Measurements from ENCODE around the gene PISD.

The PISD gene

DNA sequence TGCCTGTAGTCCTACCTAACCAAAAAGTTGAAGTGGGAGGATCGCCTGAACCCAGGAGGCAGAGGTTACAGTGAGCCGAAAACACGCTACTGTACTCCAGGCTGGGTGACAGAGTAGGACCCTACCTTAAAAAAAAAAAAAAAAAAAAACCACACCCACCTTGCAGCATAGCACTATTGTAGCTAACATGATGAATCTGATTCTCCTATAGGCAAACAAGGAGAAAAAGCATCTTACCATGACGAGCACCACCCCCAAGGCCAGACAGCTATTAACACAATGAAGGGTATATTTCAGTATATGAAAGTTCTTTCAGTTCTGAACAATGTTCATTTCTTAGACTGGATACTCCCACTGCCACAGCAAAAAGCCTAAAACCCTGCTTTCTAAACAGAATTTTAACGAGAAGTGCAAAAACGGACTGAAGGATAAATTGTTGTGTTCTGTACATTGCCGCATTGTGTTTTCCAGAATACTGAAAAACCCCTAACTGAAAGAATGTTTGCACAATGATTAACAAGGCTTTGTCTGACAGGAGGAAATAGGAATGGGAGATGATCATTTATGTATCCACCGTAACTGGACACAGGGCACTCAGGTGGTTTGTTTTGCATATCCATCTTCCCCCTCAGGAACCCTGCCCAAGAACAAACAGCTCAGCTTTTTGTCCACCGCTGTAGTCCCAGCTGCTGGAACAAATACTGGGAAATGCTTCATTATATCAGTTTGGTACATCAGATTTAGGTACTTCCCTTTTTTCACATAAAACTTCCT, 8.9 kb downstream of the PISD start:
- DNase-seq (ENCODE audit: low read depth), result no peak

DNA sequence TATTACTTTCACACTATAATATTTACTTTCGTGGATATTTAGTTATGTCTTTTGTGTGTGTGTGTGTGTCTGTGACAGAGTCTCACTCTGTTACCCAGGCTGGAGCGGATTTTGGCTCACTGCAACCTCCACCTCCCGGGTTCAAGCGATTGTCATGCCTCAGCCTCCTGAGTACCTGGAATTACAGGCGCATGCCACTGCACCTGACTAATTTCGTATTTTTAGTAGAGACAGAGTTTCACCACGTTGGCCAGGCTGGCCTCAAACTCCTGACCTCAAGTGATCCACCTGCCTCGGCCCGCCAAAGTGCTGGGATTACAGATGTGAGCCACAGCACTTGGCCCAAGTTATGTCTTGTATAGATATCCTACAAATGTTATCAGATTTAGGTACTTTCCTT, 9.9 kb downstream of the PISD start:
- no peak for DNase-seq (ENCODE audit: low read depth)

DNA sequence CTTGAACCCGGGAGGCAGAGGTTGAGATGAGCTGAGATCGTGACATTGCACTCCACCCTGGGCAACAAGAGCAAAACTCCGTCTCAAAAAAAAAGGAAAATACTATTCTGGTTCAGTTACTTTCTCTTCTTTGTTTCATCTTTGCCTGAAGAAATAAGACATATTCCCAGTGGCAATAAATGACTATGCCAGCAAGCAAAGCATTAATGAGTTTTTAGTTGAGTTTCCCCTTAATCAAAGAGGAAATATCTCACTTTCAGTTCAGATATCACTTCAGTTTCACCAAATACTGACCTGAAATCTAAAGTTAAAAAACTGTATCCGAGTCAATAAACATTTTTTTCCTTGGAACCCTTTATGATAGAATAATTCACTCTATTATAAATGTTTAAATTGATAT, 10.4 kb downstream of the PISD start:
- no peak for DNase-seq (ENCODE audit: low read depth)

GRCh38 chr22:31650391-31650790, 11.6 kb downstream of the PISD start:
- DNase-seq (ENCODE audit: low read depth), result no peak

- no peak for DNase-seq (ENCODE audit: low read depth)
These were observed 14.3 kb downstream of the PISD start for GRCh38 chr22:31647523-31648320.

DNA sequence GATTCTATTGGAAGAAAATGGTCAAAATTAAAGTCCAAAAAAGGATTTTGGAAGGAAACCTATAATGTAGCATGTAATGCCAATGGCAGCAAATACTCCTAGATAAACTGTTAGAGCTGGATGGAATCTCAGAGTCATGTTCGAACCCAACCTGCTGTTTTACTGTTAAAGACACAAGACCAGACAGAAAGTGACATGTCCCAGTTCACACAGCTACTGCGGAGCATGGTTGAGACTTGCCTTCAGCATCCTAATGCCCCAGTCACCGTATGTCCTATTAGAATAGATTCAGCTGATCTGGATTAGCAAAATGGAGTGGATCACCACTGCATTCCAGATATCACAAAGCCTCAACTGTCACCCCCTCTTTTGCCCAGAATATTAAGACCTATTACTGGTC, 14.9 kb downstream of the PISD start:
- no peak for DNase-seq (ENCODE audit: low read depth)

DNA sequence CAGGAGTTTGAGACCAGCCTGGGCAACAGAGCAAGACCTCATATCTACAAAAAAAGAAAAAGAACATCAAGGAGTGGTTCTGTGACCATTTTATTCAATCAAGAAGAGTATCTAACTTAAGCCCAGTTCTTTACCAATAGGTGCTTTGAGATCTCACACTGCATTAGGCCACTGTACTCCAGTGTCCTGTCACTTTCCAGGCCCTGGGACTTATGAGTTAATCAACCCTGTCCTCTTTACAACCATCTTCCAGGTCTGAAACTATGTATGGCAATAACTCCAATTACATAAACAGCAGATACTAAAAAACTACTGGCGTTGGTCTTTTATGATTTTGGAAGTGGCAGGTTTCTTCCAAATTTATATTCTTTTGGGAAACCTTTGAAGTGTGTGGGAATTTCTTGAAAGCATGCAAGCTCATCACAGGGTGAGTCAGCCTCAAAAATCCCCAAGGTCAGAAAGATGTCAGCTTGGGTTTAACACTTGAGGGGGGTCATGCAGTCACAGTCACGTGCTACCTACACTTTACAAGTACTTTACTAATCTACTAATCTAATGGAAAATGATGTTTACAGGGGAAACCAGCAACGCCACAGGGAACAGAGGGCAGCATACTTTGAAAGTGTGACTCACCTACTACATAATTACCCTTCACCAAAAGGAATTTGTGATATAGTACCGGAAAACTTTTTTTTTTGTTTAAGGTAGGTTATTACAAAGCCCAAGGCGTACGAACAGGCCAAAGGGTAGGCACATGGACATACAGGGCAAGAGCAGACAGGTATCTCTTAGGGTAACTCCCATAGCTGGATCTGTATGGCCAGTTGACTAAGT, 15.6 kb downstream of the PISD start:
- no peak for DNase-seq (ENCODE audit: low read depth)

DNA sequence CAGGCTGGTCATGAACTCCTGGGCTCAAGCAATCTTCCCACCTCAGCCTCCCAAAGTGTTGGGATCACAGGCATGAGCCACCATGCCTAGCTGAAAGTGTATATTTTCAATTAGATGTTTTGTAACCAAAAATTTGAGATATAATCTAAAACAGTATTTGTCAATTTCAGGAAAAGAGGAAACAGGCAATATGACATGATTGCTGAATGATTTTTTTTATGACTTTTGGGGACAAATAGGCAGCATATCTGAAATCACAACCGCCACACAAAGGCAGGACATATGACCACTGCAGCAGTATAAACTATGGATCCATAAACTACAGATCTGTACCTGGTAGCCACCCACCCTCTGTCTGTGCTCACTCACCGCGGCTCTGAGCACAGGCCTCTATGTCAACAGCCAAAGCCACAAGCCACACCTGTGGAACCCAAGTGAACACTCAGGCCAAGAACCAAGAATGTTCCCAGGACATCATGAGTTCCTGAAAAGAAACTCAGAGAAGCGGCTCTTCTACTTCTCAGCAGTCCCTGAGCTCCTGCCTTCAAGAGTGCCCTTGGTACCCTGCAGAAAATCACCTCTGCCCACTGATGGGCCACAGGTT, 22.5 kb downstream of the PISD start:
- no peak for DNase-seq (ENCODE audit: low read depth)

DNA sequence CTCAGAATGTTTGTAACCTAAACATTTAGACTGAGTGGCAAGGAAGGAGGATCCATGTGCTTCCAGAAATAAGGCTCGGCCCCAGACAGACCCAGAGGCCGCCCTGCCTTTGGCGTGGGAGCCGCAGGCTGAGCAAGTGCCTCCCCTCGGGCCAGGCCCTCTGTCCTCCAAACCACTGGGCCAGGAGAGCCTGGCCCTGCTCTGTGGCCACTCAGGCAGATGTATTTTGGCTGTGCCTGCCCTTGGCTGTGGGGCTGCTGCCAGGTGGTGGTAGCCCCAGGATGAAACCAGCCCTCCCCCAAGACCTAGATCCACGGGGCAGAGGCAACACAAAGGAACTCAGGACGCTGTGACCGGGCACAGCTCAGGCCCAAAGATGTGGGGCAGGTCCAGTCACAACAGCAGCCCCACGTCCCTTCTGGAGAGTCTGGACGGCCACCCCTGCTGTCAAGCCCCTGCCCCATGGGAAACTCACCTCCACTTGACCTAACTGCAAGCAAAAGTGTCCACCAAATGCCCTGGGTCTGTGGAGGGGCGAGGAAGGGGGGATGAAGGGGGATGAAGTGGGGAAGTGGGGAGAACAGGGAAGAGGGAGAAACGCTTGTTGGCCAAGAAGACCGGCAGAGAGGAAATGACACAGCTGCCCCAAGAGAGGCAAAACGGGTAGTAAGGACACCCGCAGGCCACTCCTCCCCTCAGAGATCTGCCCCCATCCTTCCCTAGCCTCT, 24.0 kb downstream of the PISD start:
- DNase-seq (ENCODE audit: low read depth), result no peak

DNA sequence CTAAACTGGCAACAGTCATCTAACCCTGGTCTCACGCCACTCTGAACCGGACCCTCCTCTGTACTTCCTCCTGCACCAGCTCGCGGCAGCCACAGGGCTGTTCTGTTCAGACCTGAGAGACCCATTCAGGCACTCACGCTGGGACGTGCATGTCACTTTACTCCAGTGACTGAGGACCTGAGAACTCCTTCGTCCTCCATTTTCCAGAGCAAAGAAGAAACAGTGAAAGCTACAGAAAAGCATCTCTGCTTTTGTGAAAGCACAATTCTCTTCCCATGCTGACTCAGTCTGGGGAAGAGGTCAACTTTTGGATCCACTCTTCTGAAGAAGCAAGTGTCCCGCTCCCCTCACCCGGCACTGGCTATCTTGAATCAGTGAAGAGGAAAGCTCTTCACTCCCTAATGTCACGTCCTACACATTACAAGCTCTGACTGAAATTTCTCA, 24.5 kb downstream of the PISD start:
- DNase-seq (ENCODE audit: low read depth), result no peak

DNA sequence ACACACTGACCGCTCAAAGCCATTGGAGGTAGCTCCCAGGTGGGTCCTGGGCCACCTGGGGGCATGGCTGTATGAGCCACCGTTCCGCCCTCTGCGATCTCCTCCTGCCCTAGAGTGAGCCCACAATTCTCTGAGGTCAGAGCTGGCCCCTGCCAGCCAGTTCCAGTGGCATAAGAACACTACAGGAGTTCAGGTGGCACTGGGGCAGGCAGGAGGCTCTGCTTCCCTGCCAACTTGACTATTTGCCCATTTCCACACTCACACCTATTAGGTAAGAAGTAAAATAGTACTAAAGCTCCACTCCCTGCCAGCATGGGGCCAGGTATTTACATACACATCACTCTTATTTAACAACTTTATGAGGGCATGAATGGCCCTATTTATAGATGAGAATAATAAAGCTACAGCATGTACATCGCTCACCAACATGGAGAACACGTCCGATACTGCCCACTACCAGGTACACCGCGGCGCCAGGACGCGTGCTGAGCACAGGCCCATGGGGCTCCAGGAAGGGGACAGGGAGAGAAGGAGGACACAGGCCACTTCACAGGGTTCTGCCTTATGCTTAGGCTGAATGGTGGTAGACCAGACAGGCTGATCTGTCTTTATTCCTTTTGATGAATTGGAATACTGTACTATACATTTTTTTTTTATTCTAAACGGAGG, 26.2 kb downstream of the PISD start:
- DNase-seq (ENCODE audit: low read depth), result no peak

- DNase-seq (ENCODE audit: low read depth), result no peak
These were observed 30.6 kb downstream of the PISD start for GRCh38 chr22:31631436-31631835.

DNA sequence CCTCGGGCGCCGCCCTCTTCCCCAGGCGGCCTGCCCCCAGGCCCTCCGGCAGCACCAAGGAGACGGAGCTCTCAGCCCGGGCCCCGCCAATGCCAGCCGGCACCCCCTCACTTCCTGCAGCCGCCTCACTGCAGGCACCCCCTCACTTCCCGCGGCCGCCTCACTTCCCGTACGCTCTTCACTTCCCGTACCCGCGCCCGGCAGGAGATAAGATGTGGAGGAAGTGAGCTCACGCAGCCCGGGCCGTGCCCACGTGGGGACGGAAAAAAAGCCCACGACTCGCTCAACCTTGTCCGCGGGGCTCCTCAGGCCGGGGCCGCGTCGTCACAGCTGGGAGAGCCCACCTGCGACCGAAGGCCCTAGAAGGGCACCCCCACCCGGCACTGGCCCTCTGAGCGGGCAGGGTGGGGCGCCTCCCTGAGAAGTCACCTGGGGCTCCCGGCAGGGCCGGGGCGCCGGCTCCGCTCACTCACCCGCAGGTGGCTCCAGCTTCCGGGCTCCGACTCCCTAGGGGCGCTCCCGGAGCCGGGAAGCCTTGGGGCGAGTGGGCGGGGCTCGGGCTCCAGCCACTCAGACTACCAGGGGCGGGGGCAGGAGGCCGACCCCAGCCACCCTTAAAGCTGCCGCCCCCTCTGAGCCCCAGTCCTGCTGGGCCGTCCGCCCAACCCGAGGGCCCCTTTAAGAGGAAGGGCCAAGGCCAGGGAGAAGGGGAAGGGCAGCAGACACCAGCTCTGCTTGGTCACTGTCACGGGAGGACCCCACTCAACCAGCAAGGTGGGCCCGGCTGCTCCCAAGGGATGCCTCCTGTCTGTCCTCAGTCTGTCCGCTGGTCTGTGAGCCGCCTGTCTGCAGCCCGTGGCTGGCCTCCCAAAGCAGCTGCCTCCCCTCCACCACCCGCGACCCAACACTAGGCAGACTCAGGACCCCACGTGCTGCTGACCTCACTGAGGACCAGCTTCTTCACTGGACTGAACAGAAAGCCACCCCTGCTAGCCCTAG, 31.4 kb downstream of the PISD start:
- peak; percentile 75 for DNase-seq (ENCODE audit: low read depth)

DNA sequence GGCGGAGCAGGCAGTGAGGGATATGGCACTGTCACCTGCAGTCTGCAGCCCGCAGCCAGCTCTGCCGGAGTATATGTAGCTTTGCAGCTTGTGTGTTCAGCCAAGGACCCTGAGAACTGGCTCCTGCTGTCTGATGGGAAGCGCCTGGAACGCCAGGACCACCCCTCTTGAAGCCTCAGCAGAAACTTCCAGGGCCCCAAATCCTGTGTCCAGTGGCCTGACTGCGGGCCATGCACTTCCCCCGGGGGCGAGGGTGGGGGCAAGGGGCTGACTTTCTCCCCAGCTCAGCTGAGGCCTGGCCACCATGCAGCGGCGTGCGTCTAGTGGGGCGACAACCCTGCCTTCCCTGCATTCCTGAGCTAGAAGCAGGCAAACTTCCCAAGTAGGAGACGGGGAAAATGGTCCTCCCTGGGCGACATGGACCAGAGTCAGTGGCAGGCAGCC, 32.3 kb downstream of the PISD start:
- DNase-seq (ENCODE audit: low read depth), result no peak

GRCh38 chr22:31628969-31629708, 32.9 kb downstream of the PISD start:
- no peak for DNase-seq (ENCODE audit: low read depth)

DNA sequence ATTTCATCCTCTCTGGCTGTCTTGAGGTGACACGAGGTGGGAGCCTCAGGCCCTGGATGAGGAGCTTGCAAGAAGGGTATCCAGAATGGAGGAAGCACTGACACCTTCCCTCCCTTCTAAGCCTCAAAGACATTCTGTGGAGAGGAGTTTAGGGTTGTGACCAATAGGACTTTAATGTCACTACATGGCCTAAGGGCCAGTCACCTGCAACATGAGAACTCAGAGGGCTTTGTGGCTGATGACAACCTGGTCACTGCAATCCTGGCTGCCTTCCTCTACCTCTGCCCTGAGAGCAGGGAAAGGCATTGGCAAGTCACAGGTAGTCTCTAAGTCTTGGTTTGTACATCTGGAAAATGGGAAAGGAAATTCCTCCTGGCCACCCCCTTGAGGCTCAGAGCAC, 33.7 kb downstream of the PISD start:
- no peak for DNase-seq (ENCODE audit: low read depth)

GRCh38 chr22:31627223-31627731, 34.7 kb downstream of the PISD start:
- no peak for DNase-seq (ENCODE audit: low read depth)

GRCh38 chr22:31626427-31627150, 35.4 kb downstream of the PISD start:
- no peak for DNase-seq (ENCODE audit: low read depth)
